ENCODE measurements around the gene SUCO. TPM values are rescaled to one million over a fixed set of nuclear protein-coding genes. Genes with fewer than 3 reads are reported as not detected.

The SUCO gene
- total RNA-seq, 2 donors from 2014 or later, result 39.5 to 84.9 TPM

GRCh38 chr1:172559572-172560210 lies 26.7 kb downstream of the SUCO start:
- TF ChIP-seq, protein P1, sequence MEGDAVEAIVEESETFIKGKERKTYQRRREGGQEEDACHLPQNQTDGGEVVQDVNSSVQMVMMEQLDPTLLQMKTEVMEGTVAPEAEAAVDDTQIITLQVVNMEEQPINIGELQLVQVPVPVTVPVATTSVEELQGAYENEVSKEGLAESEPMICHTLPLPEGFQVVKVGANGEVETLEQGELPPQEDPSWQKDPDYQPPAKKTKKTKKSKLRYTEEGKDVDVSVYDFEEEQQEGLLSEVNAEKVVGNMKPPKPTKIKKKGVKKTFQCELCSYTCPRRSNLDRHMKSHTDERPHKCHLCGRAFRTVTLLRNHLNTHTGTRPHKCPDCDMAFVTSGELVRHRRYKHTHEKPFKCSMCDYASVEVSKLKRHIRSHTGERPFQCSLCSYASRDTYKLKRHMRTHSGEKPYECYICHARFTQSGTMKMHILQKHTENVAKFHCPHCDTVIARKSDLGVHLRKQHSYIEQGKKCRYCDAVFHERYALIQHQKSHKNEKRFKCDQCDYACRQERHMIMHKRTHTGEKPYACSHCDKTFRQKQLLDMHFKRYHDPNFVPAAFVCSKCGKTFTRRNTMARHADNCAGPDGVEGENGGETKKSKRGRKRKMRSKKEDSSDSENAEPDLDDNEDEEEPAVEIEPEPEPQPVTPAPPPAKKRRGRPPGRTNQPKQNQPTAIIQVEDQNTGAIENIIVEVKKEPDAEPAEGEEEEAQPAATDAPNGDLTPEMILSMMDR (IDR thresholded peaks at IDR 0.05), result no peak
- TF ChIP-seq POLR2A (IDR thresholded peaks at IDR 0.05) (no peak), POLR2AphosphoS5 (IDR thresholded peaks at IDR 0.05) (no peak)
- Histone ChIP-seq H3K27me3 (replicated peaks; ENCODE audit: insufficient read depth) (no peaks in the 10 kb centered on the region), H3K36me3 (no peaks in the 10 kb centered on the region)

GRCh38 chr1:172561252-172561651 lies 28.3 kb downstream of the SUCO start:
- intact Hi-C loops (cut with DNase I), result no loop called here
- TF ChIP-seq POLR2A (IDR thresholded peaks at IDR 0.05) (no peak), POLR2AphosphoS5 (IDR thresholded peaks at IDR 0.05) (no peak)
- TF ChIP-seq, protein P1 (IDR thresholded peaks at IDR 0.05), result no peak
- Histone ChIP-seq H3K27me3 (replicated peaks; ENCODE audit: insufficient read depth) (no peaks in the 10 kb centered on the region), H3K9me3 (no peaks in the 10 kb centered on the region), H3K4me1 (replicated peaks) (no peaks in the 10 kb centered on the region), H3K4me3 (no peak overlapping the region), H3K36me3 (no peaks in the 10 kb centered on the region), H3K27ac (no peak overlapping the region)
- DNase-seq (ENCODE audit: low spot score), result no peak
- 99% methylated on average over 3 of the region's 3 CpGs for WGBS

More at GRCh38 chr1:172559572-172560210, 26.7 kb downstream of the SUCO start:
- no peak overlapping the region for H3K4me3 ChIP-seq
- no peak overlapping the region for H3K27ac ChIP-seq
- H3K4me1 ChIP-seq (replicated peaks), result no peaks in the 10 kb centered on the region
- H3K9me3 ChIP-seq, result no peaks in the 10 kb centered on the region
- DNase-seq (ENCODE audit: low spot score), result no peak
- WGBS, result 80% methylated on average over 4 of the region's 4 CpGs
- intact Hi-C loops (cut with DNase I), result no loop called here

DNA sequence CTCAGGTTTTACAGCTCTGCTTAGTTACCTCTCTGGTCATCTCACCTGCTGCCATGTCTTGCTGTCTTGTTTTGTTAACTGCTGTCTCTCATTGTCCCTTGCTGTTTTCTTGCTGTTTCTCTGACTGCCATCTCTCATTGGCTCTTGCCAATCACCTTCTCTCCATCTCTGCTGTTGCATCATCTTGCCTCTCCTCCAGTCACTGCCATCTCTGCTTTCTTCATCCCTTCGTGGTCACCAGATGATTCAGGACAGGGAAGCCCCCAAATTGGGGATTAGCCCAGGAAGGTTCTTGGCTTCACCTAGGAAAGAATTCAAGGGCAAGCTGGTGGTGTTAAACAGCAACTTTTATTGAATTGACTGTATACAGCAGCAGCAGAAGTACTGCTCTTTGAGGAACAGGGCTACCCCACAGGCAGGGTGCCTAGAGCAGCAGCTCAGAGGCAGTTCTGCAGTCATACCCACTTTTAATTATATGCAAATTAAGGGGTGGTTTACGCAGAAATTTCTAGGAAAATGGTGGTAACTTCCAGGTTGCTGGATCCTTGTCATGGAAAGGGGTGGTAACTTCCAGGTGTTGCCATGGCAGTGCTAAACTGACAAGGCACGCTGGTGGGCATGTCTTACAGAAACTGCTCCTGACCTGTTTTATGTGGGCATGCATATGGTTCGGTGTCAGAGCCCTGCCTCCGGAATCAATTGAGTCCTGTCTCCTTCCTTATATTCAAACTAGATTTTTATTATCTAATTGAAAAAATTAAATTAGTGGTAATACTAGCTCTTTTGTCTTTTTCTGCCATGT lies 33.4 kb downstream of the SUCO start:
- H3K9me3 ChIP-seq, result no peaks in the 10 kb centered on the region
- H3K27me3 ChIP-seq (replicated peaks; ENCODE audit: insufficient read depth), result no peaks in the 10 kb centered on the region
- 89% methylated on average over 5 of the region's 5 CpGs for WGBS
- no peaks in the 10 kb centered on the region for H3K36me3 ChIP-seq
- intact Hi-C loops (cut with DNase I), result no loop called here
- H3K27ac ChIP-seq, result no peak overlapping the region
- no peak for DNase-seq (ENCODE audit: low spot score)
- H3K4me1 ChIP-seq (replicated peaks), result no peaks in the 10 kb centered on the region
- H3K4me3 ChIP-seq, result no peak overlapping the region
- TF ChIP-seq, protein P1 (IDR thresholded peaks at IDR 0.05), result no peak
- no peak for TF ChIP-seq POLR2A (IDR thresholded peaks at IDR 0.05)
- TF ChIP-seq POLR2AphosphoS5 (IDR thresholded peaks at IDR 0.05), result no peak

DNA sequence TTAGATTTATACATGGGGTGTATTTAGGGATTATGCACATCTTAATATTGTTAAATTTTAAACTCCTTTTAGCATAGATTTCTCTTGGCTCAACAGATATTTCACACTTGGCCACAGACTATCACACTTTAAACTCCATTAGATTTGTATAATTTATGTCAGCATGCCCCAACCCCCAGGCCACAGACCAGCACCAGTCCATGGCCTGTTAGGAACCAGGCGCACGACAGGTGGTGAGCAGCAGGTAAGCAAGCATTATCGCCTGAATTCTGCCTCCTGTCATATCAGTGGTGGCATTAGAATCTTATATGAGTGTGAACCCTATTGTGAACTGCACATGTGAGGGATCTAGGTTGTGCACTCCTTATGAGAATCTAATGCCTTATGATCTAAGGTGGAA lies 34.8 kb downstream of the SUCO start:
- H3K27me3 ChIP-seq (replicated peaks; ENCODE audit: insufficient read depth), result no peaks in the 10 kb centered on the region
- H3K27ac ChIP-seq, result no peak overlapping the region
- TF ChIP-seq POLR2A (IDR thresholded peaks at IDR 0.05) (no peak), POLR2AphosphoS5 (IDR thresholded peaks at IDR 0.05) (no peak)
- TF ChIP-seq, protein P1 (IDR thresholded peaks at IDR 0.05), result no peak
- no peaks in the 10 kb centered on the region for H3K9me3 ChIP-seq
- WGBS, result 97% methylated on average over 3 of the region's 3 CpGs
- H3K36me3 ChIP-seq, result no peaks in the 10 kb centered on the region
- DNase-seq (ENCODE audit: low spot score), result no peak
- intact Hi-C loops (cut with DNase I), result no loop called here
- H3K4me1 ChIP-seq (replicated peaks), result no peaks in the 10 kb centered on the region
- no peak overlapping the region for H3K4me3 ChIP-seq
